ENCODE data around the gene STPG4. TPM values are rescaled to one million over a fixed set of nuclear protein-coding genes. Genes with fewer than 3 reads are reported as not detected.

STPG4 gene
- total and polyA plus RNA-seq, 2 of the 8 experiments (the other 6 are each of a cell fraction or from before 2014, with no cell fraction given) = 0.28 TPM; not detected in 1

GRCh38 chr2:47089083-47089464 is 66.0 kb downstream of the STPG4 start:
- Histone ChIP-seq H3K36me3 (ENCODE audit: control insufficient read depth in 2 of 4, insufficient read depth in 4 of 4, low read length in 3 of 4) (no peaks in the 10 kb centered on the region), H3K4me2 (ENCODE audit: insufficient read depth in 1 of 2, low read depth in 2 of 2, low read length in 2 of 2) (no peak overlapping the region), H3K23ac (ENCODE audit: insufficient read length) (no peak overlapping the region), H2BK5ac (ENCODE audit: low read depth, low read length) (no peak overlapping the region), H3K27ac (ENCODE audit: low read depth, low read length) (no peak overlapping the region), H2BK20ac (ENCODE audit: low read length) (no peak overlapping the region), H2AK5ac (ENCODE audit: low read depth, low read length) (no peak overlapping the region), H3K18ac (ENCODE audit: extremely low read depth, low read length) (no peak overlapping the region), H3K4me1 (replicated peaks in 1 of 4; ENCODE audit: control insufficient read depth in 3 of 4, insufficient read depth in 4 of 4, low read length in 3 of 4) (peaks cover 0 to 6% (median 2%) of the 10 kb centered on the region in 4 experiments; a peak in 2 of 7 replicates), H3K56ac (replicated peaks; ENCODE audit: insufficient read length, low read depth, low read length) (no peak overlapping the region), H3K9me3 (ENCODE audit: insufficient read depth in 2 of 2, low read depth in 1 of 2, low read length in 1 of 2) (no peaks in the 10 kb centered on the region), H3K27me3 (replicated peaks in 1 of 4; ENCODE audit: control insufficient read depth in 3 of 4, extremely low read depth in 1 of 4, insufficient read depth in 3 of 4, low read length in 3 of 4) (no peaks in the 10 kb centered on the region; a peak in 2 of 7 replicates), H2BK12ac (ENCODE audit: low read depth, low read length) (no peak overlapping the region), H3K23me2 (ENCODE audit: low read depth, low read length) (no peaks in the 10 kb centered on the region), H4K8ac (ENCODE audit: extremely low read depth, insufficient read depth, low read length) (no peak overlapping the region), H3K79me1 (ENCODE audit: low read depth, low read length) (no peaks in the 10 kb centered on the region), H2BK15ac (ENCODE audit: low read length) (no peak overlapping the region), H3K4me3 (ENCODE audit: extremely low read depth in 1 of 4, insufficient read depth in 2 of 4, low read depth in 3 of 4, low read length in 4 of 4) (no peak overlapping the region), H3K14ac (ENCODE audit: insufficient read length) (no peak overlapping the region), H3K79me2 (ENCODE audit: control insufficient read depth in 1 of 2, insufficient read depth in 2 of 2, low read length in 2 of 2) (no peaks in the 10 kb centered on the region), H3K4ac (replicated peaks; ENCODE audit: insufficient read length, low read depth, low read length) (no peak overlapping the region), H2BK120ac (replicated peaks; ENCODE audit: low read depth, low read length) (no peak overlapping the region), H4K20me1 (replicated peaks in 1 of 2; ENCODE audit: control insufficient read depth in 1 of 2, insufficient read depth in 2 of 2, low read length in 2 of 2) (peaks cover 0 to 2% of the 10 kb centered on the region in 2 experiments), H4K91ac (replicated peaks; ENCODE audit: insufficient read length, low read length) (no peak overlapping the region), H3K9ac (replicated peaks in 1 of 4; ENCODE audit: extremely low read depth in 1 of 4, low read depth in 3 of 4, low read length in 3 of 4) (no peak overlapping the region), H4K5ac (ENCODE audit: insufficient read length, low read depth, low read length) (no peak overlapping the region), H2AFZ (ENCODE audit: low read length) (no peak overlapping the region)
- DNase-seq (ENCODE audit: low read depth in 1 of 2, low spot score in 2 of 2) = no peak
- ChIA-PET POLR2A (ENCODE audit: partially characterized antibody) (interaction anchor here (0.9 kb wide), 1 partner anchor 14 kb away, joined by 3 read pairs; no protein-coding TSS in a partner anchor), CTCF (ENCODE audit: partially characterized antibody) (interaction anchor here (0.7 to 1.7 kb wide), 15 partner anchors 8 to 235 kb away, joined by 3 to 10 read pairs (median 4); no protein-coding TSS in a partner anchor)
- 92% methylated on average over 6 of the region's 6 CpGs; no CpG with 5 or more reads in 1 of the 2 experiments for WGBS, 2 experiments (ENCODE audit: extremely low coverage in 1 of 2, insufficient coverage in 1 of 2, insufficient read length in 1 of 2, insufficient replicate concordance in 2 of 2, low coverage in 1 of 2, low lambda C conversion rate in 2 of 2, missing lambda C conversion rate in 1 of 2)
- peak; percentile 78 for TF ChIP-seq MAFK (IDR thresholded peaks at IDR 0.05; ENCODE audit: low read depth, low read length)
- peak; percentile 92 for TF ChIP-seq BACH1 (IDR thresholded peaks at IDR 0.05; ENCODE audit: low read length)
- no peak for TF ChIP-seq TAF7 (optimal IDR thresholded peaks at IDR 0.05; ENCODE audit: borderline replicate concordance, low read depth, low read length)
- TF ChIP-seq HDAC2 (IDR thresholded peaks at IDR 0.05; ENCODE audit: borderline replicate concordance in 1 of 2, low read depth in 2 of 2, low read length in 2 of 2) = no peak
- TF ChIP-seq POU5F1 (IDR thresholded peaks at IDR 0.05; ENCODE audit: low read depth, low read length) = no peak
- no peak for FAIRE-seq

Data from H1 (cell line).